GM19023 (cell line): Measurements from ENCODE around the gene PPFIBP2.

ENCODE experiments used
- ATAC-seq: cut with Tn5 transposase; IDR thresholded peaks from one replicate; pipeline ENCODE4 v1.9.1; 2021; ENCODE audit warnings: mild to moderate bottlenecking, moderate library complexity; ENCODE audit not compliant: unreplicated experiment

Gene PPFIBP2

GRCh38 chr11:7548659-7549274 lies 35.0 kb downstream of the PPFIBP2 start:
- peak; percentile 82 for ATAC-seq

GRCh38 chr11:7549681-7550080 lies 35.9 kb downstream of the PPFIBP2 start:
- ATAC-seq: no peak

DNA sequence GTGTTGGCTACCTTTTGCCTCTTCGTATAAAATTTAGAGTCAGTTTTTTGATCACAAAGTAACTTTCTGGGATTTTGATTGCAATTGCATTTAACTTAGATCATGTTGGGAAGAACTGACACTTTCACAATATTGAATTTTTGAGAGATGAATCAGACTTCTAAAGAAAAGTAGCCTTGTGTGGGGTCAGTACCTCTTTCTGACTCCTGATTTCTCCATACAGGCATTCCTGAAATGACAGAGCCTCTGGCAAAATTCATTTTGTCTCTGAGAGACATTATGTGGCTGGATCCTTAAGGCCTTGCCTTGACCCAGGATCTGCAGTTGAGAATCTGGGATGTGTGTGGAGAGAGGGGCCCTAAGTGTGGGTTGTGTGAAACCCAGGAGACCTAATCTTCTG lies 37.8 kb downstream of the PPFIBP2 start:
- ATAC-seq: no peak

DNA sequence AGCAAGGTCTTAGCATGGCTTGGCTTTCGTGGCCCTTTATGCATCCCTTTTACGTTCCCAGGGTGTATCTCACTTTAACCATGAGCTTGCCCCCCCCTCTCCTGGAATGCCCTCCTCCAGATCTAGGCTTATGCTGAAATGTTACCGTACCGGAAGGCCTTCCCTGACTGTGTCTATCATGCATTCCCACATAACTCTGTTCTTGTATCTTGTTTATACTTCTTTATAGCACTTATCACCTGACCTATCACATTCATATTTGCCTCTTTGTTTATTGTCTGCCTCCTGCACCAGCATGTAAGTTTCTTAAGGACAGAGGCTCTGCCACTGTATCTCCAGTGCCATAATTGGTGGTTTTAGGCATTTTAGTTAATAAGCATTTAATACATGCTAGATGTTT lies 38.9 kb downstream of the PPFIBP2 start:
- ATAC-seq: no peak

DNA sequence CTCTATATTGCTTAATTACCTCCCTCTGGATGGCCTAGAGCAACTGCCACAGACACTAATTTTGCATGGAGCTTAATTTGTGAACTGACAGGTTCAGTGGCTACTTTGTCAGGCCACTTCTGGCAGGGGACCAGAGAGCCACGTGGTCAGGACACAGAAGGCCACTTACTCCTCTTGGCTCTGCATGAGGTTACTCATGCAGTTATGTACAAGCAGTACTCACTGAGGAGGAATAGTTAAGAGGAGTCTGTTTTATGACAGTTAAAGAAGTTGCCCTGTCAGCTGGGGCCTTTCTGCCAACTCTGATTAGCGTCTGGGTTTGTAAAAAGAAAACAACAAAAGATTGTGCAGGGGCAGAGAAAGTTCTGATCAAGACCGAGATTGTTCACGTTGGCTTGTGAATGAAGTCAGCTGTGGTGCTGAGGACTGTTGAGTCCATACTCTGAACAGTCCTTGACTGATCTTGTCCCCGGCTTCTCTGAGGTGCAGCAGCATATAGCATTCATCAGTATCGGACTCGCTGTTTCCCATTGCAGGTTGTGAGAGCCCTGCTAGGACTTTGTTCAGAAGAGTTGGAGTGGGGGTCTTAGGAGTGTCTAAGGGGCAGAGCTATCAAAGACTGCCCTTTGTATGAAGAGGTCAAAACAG lies 41.4 kb downstream of the PPFIBP2 start:
- ATAC-seq: no peak

- no peak for ATAC-seq
These were observed 44.2 kb downstream of the PPFIBP2 start for GRCh38 chr11:7558046-7558445.

GRCh38 chr11:7559398-7560283 lies 45.8 kb downstream of the PPFIBP2 start:
- no peak for ATAC-seq

DNA sequence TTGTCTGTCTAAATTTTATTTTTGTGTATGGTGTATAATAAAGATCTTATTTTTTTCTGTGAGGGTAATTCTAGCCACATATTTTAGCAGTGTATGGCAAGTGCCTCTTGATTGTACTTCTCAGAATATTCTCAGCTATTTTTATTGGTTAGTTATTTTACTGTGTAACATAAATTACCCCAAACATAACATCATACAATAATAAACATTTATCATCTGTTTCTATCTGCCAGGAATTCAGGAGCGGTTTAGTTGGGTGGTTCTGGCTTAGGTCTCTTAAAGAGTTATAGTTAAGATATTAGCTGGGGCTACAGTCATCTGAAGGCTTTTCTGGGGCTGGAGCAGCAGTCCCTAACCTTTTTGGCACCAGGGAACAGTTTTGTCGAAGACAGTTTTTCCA lies 47.8 kb downstream of the PPFIBP2 start:
- no peak for ATAC-seq

DNA sequence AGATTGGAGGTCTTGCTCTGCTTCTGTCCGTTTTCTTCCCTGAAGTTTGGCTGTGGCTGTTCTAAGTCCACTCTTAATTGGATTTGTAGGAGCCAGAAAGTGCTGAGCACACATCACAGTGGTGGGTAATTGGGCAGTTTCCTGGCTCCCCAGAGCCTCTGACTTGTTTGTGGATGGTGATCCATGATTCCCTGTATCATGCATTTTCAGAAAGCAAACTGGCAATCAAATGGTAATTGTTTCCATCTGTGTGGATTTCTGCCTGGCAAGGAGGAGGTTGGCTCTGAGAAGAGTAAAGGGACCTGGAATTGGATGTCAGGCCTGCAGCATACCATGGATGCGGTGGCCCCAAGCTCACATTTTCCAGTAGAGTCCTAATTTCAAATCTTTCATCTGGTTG lies 49.5 kb downstream of the PPFIBP2 start:
- no peak for ATAC-seq

- no peak for ATAC-seq
These were observed 51.0 kb downstream of the PPFIBP2 start for GRCh38 chr11:7564803-7565202.

DNA sequence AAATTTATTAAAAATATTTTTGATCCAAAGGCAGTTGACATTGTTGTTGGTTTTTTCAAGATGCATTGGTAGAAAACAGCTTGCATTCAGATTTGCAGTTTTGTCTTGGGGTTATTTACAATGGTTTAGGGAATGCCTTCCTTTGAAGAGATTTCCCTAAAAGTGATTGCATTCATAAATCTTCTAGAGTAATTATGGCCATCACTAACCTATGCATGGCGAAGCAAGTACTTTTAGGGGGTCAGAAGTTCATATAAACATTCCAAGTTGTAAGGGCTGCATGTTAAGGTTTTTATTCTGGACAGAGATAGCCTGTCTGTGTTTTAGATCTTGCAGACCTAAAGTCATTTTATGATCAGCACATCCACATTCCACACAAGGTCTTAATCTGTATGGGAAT lies 53.5 kb downstream of the PPFIBP2 start:
- ATAC-seq: no peak

GRCh38 chr11:7569044-7569443 lies 55.2 kb downstream of the PPFIBP2 start:
- no peak for ATAC-seq

DNA sequence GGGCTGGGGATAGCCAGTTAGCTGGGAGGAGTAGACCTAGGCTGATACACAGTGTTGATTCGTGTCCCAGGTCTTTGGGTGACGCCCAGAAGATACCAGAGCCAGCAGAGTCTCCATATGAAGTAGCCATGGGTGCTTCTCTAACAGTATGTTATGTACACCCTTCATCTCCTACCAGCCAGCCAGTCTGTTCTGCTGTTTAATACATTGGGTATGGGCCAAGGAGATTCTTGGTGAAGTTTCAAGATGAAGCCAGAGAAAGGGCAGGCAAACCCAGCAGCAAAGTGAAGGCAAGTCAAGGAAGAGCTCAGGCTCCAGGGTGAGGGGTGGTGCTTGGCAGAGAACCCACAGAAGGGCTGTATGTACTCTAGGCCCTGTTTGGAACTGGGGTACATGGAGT lies 56.4 kb downstream of the PPFIBP2 start:
- no peak for ATAC-seq

GRCh38 chr11:7570938-7571521 lies 57.2 kb downstream of the PPFIBP2 start:
- ATAC-seq: no peak

- ATAC-seq: no peak
These were observed 57.8 kb downstream of the PPFIBP2 start for GRCh38 chr11:7571640-7572000.

GRCh38 chr11:7572001-7572712 lies 58.4 kb downstream of the PPFIBP2 start:
- ATAC-seq: no peak

DNA sequence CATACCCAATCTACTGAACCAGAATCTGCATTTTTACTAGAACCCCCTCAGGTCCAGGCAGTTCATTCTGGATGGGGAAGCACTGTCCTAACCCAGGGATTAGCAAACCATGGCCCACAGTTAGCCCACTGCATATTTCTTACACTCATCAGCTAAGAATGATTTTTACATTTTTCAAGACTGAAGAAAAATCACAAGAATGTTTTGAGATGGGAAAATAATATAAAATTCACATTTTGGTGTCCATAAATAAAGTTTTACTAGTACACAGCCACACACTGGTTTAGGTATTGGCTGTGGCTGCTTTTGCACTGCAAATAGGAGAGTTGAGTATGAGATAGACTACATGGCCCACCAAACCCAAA lies 59.4 kb downstream of the PPFIBP2 start:
- ATAC-seq: no peak

- no peak for ATAC-seq
These were observed 59.9 kb downstream of the PPFIBP2 start for GRCh38 chr11:7573558-7574296.

- no peak for ATAC-seq
These were observed 60.8 kb downstream of the PPFIBP2 start for GRCh38 chr11:7574491-7575130.
